Fibroblast of lung (primary cell): ENCODE data around the gene LRRC3B. TPM values are rescaled to one million over a fixed set of nuclear protein-coding genes. Genes with fewer than 3 reads are reported as not detected.

Experiments used
- DNase-seq, 2 donors: peaks; one replicate each; pipeline versions ENCODE4 v3.0.0 to v3.0.0-alpha.2; 2010; ENCODE audit warnings: low read depth in 2 of 2
- H2AFZ ChIP-seq: 2 replicates; pipeline ENCODE4 v1.5.1; 2012; ENCODE audit warnings: low read length, control low read depth, inconsistent platforms
- H3K27ac ChIP-seq: 2 replicates; pipeline ENCODE4 v1.5.1; 2011; ENCODE audit warnings: low read length, control low read depth; ENCODE audit not compliant: insufficient read depth
- H3K27me3 ChIP-seq: 2 replicates; pipeline ENCODE4 v1.5.1; 2011; ENCODE audit warnings: mild to moderate bottlenecking, low read length; ENCODE audit not compliant: control insufficient read depth, insufficient read depth
- H3K36me3 ChIP-seq: 2 replicates; pipeline ENCODE4 v1.5.1; 2011; ENCODE audit warnings: low read length; ENCODE audit not compliant: control insufficient read depth, insufficient read depth
- H3K4me1 ChIP-seq: 2 replicates; pipeline ENCODE4 v1.5.1; 2011; ENCODE audit warnings: low read length; ENCODE audit not compliant: control insufficient read depth, insufficient read depth; ENCODE audit errors: extremely low read depth
- H3K4me2 ChIP-seq: 2 replicates; pipeline ENCODE4 v1.5.1; 2011; ENCODE audit warnings: low read length, control low read depth; ENCODE audit not compliant: insufficient read depth; ENCODE audit errors: extremely low read depth
- H3K4me3 ChIP-seq, 4 experiments: fragments of 200-600 bp in 1 of 4; sonication (generic) in 1 of 4; replicated peaks in 1 of 4; 2 replicates each; pipeline ENCODE4 v1.5.1; 2011 to 2016; ENCODE audit warnings: low read length in 4 of 4, low read depth in 3 of 4, mild to moderate bottlenecking in 3 of 4, control low read depth in 2 of 4, inconsistent platforms in 1 of 4, mixed read lengths in 1 of 4; ENCODE audit not compliant: insufficient read depth in 1 of 4; ENCODE audit errors: control extremely low read depth in 1 of 4
- H3K79me2 ChIP-seq: 2 replicates; pipeline ENCODE4 v1.5.1; 2012; ENCODE audit warnings: mild to moderate bottlenecking, low read length, inconsistent platforms; ENCODE audit not compliant: control insufficient read depth, insufficient read depth
- H3K9ac ChIP-seq: 2 replicates; pipeline ENCODE4 v1.5.1; 2011; ENCODE audit warnings: mild to moderate bottlenecking, low read length, control low read depth; ENCODE audit not compliant: insufficient read depth
- H3K9me3 ChIP-seq: 2 replicates; pipeline ENCODE4 v1.5.1; 2012; ENCODE audit warnings: low read depth, low read length; ENCODE audit not compliant: control insufficient read depth, insufficient read depth
- H4K20me1 ChIP-seq: 2 replicates; pipeline ENCODE4 v1.5.1; 2011; ENCODE audit warnings: low read length; ENCODE audit not compliant: control insufficient read depth, insufficient read depth; ENCODE audit errors: extremely low read depth
- CTCF ChIP-seq, 2 donors: IDR thresholded peaks in 1 of 2; conservative IDR thresholded peaks in 1 of 2; 1 replicate in 1 of 2; 2 replicates in 1 of 2; pipeline ENCODE4 v1.5.1; 2011 to 2012; ENCODE audit warnings: low read length in 2 of 2, control low read depth in 1 of 2, inconsistent platforms in 1 of 2, low read depth in 1 of 2, mild to moderate bottlenecking in 1 of 2
- EZH2 ChIP-seq: IDR thresholded peaks from 2 replicates; pipeline ENCODE4 v1.5.1; 2012; ENCODE audit warnings: low read length, control low read depth, mild to moderate bottlenecking; ENCODE audit errors: missing control alignments
- polyA plus RNA-seq, 2 donors: library from polyadenylated mRNA; depleted of rRNA in 1 of 2; stranded (reverse) in 1 of 2; unstranded in 1 of 2; fragments of >200 nt; gene quantifications; 2 replicates each; pipeline ENCODE4 v1.2.1, GENCODE V29; 2011 to 2012; ENCODE audit warnings: missing spikeins in 1 of 2
- total RNA-seq: library from RNA; depleted of rRNA; stranded (reverse); fragments of >200 nt; gene quantifications from 2 replicates; pipeline ENCODE4 v1.2.1, GENCODE V29; 2014

The LRRC3B gene
- total and polyA plus RNA-seq, 2 donors (not counting 1 experiment from before 2014, with no cell fraction given), result not detected

- H3K9me3 ChIP-seq, result no peaks in the 10 kb centered on the region
- no peak for DNase-seq
- H3K4me3 ChIP-seq, result no peak overlapping the region
- no peak overlapping the region for H2AFZ ChIP-seq
- TF ChIP-seq EZH2 (no peak), CTCF (conservative IDR thresholded peaks at IDR 0.05 in 1 of 2, IDR thresholded peaks at IDR 0.05 in 1 of 2; ENCODE audit: low read depth in 1 of 2, low read length in 2 of 2) (no peak)
- no peaks in the 10 kb centered on the region for H4K20me1 ChIP-seq
- H3K27ac ChIP-seq, result no peak overlapping the region
- no peak overlapping the region for H3K9ac ChIP-seq
- no peaks in the 10 kb centered on the region for H3K79me2 ChIP-seq
- no peaks in the 10 kb centered on the region for H3K4me1 ChIP-seq
- H3K27me3 ChIP-seq, result no peaks in the 10 kb centered on the region
- no peak overlapping the region for H3K4me2 ChIP-seq
- no peaks in the 10 kb centered on the region for H3K36me3 ChIP-seq
These were observed 15.5 kb downstream of the LRRC3B start for GRCh38 chr3:26638113-26638512.

GRCh38 chr3:26639339-26639738 lies 16.8 kb downstream of the LRRC3B start:
- no peak overlapping the region for H3K4me2 ChIP-seq
- no peak overlapping the region for H3K27ac ChIP-seq
- H3K9me3 ChIP-seq, result no peaks in the 10 kb centered on the region
- H3K4me1 ChIP-seq, result no peaks in the 10 kb centered on the region
- no peak overlapping the region for H3K9ac ChIP-seq
- no peak overlapping the region for H2AFZ ChIP-seq
- DNase-seq, result no peak
- no peaks in the 10 kb centered on the region for H3K36me3 ChIP-seq
- H3K79me2 ChIP-seq, result no peaks in the 10 kb centered on the region
- no peak overlapping the region for H3K4me3 ChIP-seq
- no peaks in the 10 kb centered on the region for H3K27me3 ChIP-seq
- TF ChIP-seq CTCF (conservative IDR thresholded peaks at IDR 0.05 in 1 of 2, IDR thresholded peaks at IDR 0.05 in 1 of 2; ENCODE audit: low read depth in 1 of 2, low read length in 2 of 2) (no peak), EZH2 (no peak)
- H4K20me1 ChIP-seq, result no peaks in the 10 kb centered on the region

GRCh38 chr3:26647078-26647477 lies 24.5 kb downstream of the LRRC3B start:
- no peaks in the 10 kb centered on the region for H3K36me3 ChIP-seq
- no peak overlapping the region for H3K9ac ChIP-seq
- no peak overlapping the region for H3K4me3 ChIP-seq
- H3K4me1 ChIP-seq, result no peaks in the 10 kb centered on the region
- H3K4me2 ChIP-seq, result no peak overlapping the region
- no peak for DNase-seq
- H3K27ac ChIP-seq, result no peak overlapping the region
- H3K27me3 ChIP-seq, result no peaks in the 10 kb centered on the region
- H3K9me3 ChIP-seq, result no peaks in the 10 kb centered on the region
- no peaks in the 10 kb centered on the region for H3K79me2 ChIP-seq
- TF ChIP-seq CTCF (conservative IDR thresholded peaks at IDR 0.05 in 1 of 2, IDR thresholded peaks at IDR 0.05 in 1 of 2; ENCODE audit: low read depth in 1 of 2, low read length in 2 of 2) (no peak), EZH2 (no peak)
- no peaks in the 10 kb centered on the region for H4K20me1 ChIP-seq
- H2AFZ ChIP-seq, result no peak overlapping the region
